ENCODE data around the gene FTSJ1.

The FTSJ1 gene

GRCh38 chrX:48471504-48471903 is 4.5 kb upstream of the FTSJ1 start:
- no peak for DNase-seq

- no peak for DNase-seq
Measured at GRCh38 chrX:48472225-48472624, 3.8 kb upstream of the FTSJ1 start.

GRCh38 chrX:48472851-48473703 is 2.9 kb upstream of the FTSJ1 start:
- DNase-seq = no peak

- no peak for DNase-seq
Measured at GRCh38 chrX:48473704-48473990, 2.4 kb upstream of the FTSJ1 start.

GRCh38 chrX:48474127-48474526 is 1.9 kb upstream of the FTSJ1 start:
- no peak for DNase-seq

GRCh38 chrX:48474581-48474980 is 1.4 kb upstream of the FTSJ1 start:
- DNase-seq = no peak

GRCh38 chrX:48475296-48475695 is 703 bp upstream of the FTSJ1 start:
- DNase-seq = no peak

GRCh38 chrX:48476919-48477318 is 920 bp downstream of the FTSJ1 start:
- DNase-seq = no peak

GRCh38 chrX:48477960-48478755 is 2.2 kb downstream of the FTSJ1 start:
- no peak for DNase-seq

- DNase-seq = no peak
Measured at GRCh38 chrX:48478806-48479205, 2.8 kb downstream of the FTSJ1 start.

GRCh38 chrX:48480142-48480541 is 4.1 kb downstream of the FTSJ1 start:
- no peak for DNase-seq

GRCh38 chrX:48480583-48480982 is 4.6 kb downstream of the FTSJ1 start:
- no peak for DNase-seq

GRCh38 chrX:48482526-48482925 is 6.5 kb downstream of the FTSJ1 start:
- no peak for DNase-seq

- DNase-seq = no peak
Measured at GRCh38 chrX:48487362-48487798, 11.4 kb downstream of the FTSJ1 start.

- DNase-seq = no peak
Measured at GRCh38 chrX:48488034-48488433, 12.0 kb downstream of the FTSJ1 start.

- DNase-seq = no peak
Measured at GRCh38 chrX:48489296-48489695, 13.3 kb downstream of the FTSJ1 start.

GRCh38 chrX:48489892-48490291 is 13.9 kb downstream of the FTSJ1 start:
- DNase-seq = no peak

GRCh38 chrX:48490661-48491060 is 14.7 kb downstream of the FTSJ1 start:
- DNase-seq = no peak

- DNase-seq = no peak
Measured at GRCh38 chrX:48491809-48492208, 15.8 kb downstream of the FTSJ1 start.

GRCh38 chrX:48492293-48492910 is 16.4 kb downstream of the FTSJ1 start:
- no peak for DNase-seq

GRCh38 chrX:48493890-48494364 is 17.9 kb downstream of the FTSJ1 start:
- no peak for DNase-seq

GRCh38 chrX:48496660-48497059 is 20.7 kb downstream of the FTSJ1 start:
- DNase-seq = no peak

GRCh38 chrX:48497871-48498270 is 21.9 kb downstream of the FTSJ1 start:
- no peak for DNase-seq

- DNase-seq = no peak
Measured at GRCh38 chrX:48498374-48498809, 22.4 kb downstream of the FTSJ1 start.
